Measurements from ENCODE around the gene FICD. TPM values are rescaled to one million over a fixed set of nuclear protein-coding genes. Genes with fewer than 3 reads are reported as not detected.

Gene FICD
- total RNA-seq, 1 donor from 2014 or later = 6.9 TPM

DNA sequence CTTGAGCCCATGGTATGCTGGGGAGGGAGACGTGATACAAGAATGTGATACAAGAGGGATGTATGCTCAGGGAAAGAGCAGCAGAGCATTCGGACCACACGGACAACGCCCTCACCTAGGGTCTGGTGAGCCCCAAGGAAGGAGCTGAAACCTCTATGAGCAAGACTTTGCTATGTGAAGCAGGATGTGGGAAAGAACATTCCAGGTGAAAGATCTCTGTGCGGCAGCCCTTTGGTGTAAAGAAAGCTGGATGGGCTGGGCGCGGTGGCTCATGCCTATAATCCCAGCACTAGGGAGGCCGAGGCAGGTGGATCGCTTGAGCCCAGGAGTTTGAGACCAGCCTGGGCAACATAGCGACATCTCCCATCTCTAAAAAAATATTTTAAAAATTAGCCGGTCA is 16.9 kb upstream of the FICD start:
- no peak overlapping the region for H3K4me3 ChIP-seq
- intact Hi-C loops (cut with DNase I) = no loop called here
- DNase-seq (ENCODE audit: extremely low spot score in 2 of 2) = no peak
- H3K4me1 ChIP-seq = no peaks in the 10 kb centered on the region
- TF ChIP-seq POLR2A (IDR thresholded peaks at IDR 0.05) (no peak), POLR2AphosphoS5 (IDR thresholded peaks at IDR 0.05; ENCODE audit: insufficient read depth in 1 of 2, low read depth in 1 of 2) (no peak), CTCF (IDR thresholded peaks at IDR 0.05) (no peak)
- no peaks in the 10 kb centered on the region for H3K27me3 ChIP-seq
- H3K9me3 ChIP-seq = no peaks in the 10 kb centered on the region
- H3K36me3 ChIP-seq = no peaks in the 10 kb centered on the region
- H3K27ac ChIP-seq = no peak overlapping the region

GRCh38 chr12:108502922-108503321 is 12.2 kb upstream of the FICD start:
- no peaks in the 10 kb centered on the region for H3K27me3 ChIP-seq
- no peak for DNase-seq (ENCODE audit: extremely low spot score in 2 of 2)

DNA sequence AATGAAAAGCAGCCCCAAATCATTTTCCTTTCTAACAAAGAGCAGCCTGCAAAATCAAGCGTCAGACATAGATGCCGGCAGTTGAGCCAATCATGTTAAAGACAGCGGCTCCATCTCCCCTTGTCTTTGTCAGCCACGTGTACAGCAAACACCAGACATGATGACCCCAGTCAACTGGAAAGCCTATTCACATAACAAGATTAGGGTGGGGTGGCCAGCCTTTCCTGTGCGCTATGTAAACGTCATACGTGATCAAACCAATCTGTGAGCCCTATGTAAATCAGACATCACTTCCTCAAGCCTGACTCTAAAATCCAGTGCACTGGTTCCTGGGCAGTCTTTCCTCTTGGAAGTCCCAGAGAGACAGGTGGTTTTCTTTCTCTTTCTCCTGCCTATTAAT is 9.9 kb upstream of the FICD start:
- intact Hi-C loops (cut with DNase I) = no loop called here
- Histone ChIP-seq H3K4me1 (no peaks in the 10 kb centered on the region), H3K4me3 (no peak overlapping the region), H3K36me3 (no peaks in the 10 kb centered on the region), H3K9me3 (no peaks in the 10 kb centered on the region), H3K27ac (no peak overlapping the region), H3K27me3 (no peaks in the 10 kb centered on the region)
- no peak for DNase-seq (ENCODE audit: extremely low spot score in 2 of 2)
- TF ChIP-seq POLR2AphosphoS5 (IDR thresholded peaks at IDR 0.05; ENCODE audit: insufficient read depth in 1 of 2, low read depth in 1 of 2) (no peak), POLR2A (IDR thresholded peaks at IDR 0.05) (no peak), CTCF (IDR thresholded peaks at IDR 0.05) (no peak)

More at GRCh38 chr12:108502922-108503321, 12.2 kb upstream of the FICD start:
- no peaks in the 10 kb centered on the region for H3K4me1 ChIP-seq
- H3K36me3 ChIP-seq = no peaks in the 10 kb centered on the region
- no peak overlapping the region for H3K27ac ChIP-seq
- no peak for TF ChIP-seq CTCF (IDR thresholded peaks at IDR 0.05)
- no peak for TF ChIP-seq POLR2AphosphoS5 (IDR thresholded peaks at IDR 0.05; ENCODE audit: insufficient read depth in 1 of 2, low read depth in 1 of 2)
- no peak for TF ChIP-seq POLR2A (IDR thresholded peaks at IDR 0.05)
- no peaks in the 10 kb centered on the region for H3K9me3 ChIP-seq
- intact Hi-C loops (cut with DNase I) = no loop called here
- no peak overlapping the region for H3K4me3 ChIP-seq

DNA sequence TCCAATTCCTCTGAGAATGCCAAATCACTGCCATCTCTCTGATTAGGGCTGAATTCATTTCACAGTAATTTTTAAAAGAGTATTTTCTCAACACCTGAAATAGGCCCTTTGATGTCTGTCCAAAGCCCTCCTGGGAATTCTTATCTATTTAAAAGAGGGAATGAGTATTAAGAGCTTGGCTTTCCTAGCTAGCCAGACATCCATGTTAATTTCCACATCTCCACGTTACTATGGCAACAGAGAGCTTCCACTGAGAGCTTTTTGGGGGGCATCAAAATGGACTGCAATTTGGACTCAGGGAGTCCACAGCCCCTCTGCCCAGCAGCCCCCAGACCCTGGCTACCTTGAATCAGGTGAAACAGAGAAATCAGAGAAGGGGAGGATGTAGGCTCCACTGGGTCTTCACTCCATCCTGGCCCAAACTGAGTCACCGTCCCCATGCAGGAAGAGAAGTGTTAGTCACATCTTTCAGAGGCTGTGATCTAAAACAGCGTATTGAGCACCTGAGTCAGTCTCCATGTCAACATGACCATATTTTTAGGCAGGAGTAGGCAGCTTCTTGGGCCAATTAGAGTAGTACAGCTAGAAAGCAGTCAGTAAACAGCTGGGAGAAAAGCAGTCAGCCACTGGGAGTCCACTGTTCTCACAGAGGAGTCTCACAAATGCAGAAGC is 7.0 kb upstream of the FICD start:
- no peak for TF ChIP-seq POLR2A (IDR thresholded peaks at IDR 0.05)
- no peak for TF ChIP-seq POLR2AphosphoS5 (IDR thresholded peaks at IDR 0.05; ENCODE audit: insufficient read depth in 1 of 2, low read depth in 1 of 2)
- no peak for TF ChIP-seq CTCF (IDR thresholded peaks at IDR 0.05)
- intact Hi-C loops (cut with DNase I) = no loop called here
- Histone ChIP-seq H3K27me3 (no peaks in the 10 kb centered on the region), H3K9me3 (no peaks in the 10 kb centered on the region), H3K27ac (no peak overlapping the region), H3K4me1 (no peaks in the 10 kb centered on the region), H3K4me3 (no peak overlapping the region), H3K36me3 (no peaks in the 10 kb centered on the region)
- no peak for DNase-seq (ENCODE audit: extremely low spot score in 2 of 2)

DNA sequence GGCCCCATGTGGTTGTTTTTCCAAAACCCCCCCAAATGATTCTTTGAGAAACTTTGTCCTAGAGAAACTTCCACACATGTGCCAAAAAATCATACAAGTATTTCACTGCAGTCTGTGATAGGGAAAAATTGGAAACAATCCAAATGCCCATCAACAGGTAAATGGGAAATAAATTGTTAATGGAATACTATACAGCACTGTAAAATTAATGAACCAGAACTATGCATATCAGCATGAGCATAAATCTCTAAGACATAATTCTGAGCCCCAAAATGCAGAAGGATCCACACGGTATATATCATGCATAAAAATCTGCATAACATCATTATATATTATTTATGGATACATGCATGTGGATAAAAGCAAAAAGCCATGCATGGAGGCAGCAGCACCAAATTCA is 5.3 kb upstream of the FICD start:
- Histone ChIP-seq H3K4me1 (peaks cover 5% of the 10 kb centered on the region), H3K27me3 (no peaks in the 10 kb centered on the region), H3K36me3 (no peaks in the 10 kb centered on the region), H3K9me3 (no peaks in the 10 kb centered on the region), H3K4me3 (no peak overlapping the region), H3K27ac (no peak overlapping the region)
- TF ChIP-seq POLR2AphosphoS5 (IDR thresholded peaks at IDR 0.05; ENCODE audit: insufficient read depth in 1 of 2, low read depth in 1 of 2) (no peak), POLR2A (IDR thresholded peaks at IDR 0.05) (no peak), CTCF (IDR thresholded peaks at IDR 0.05) (no peak)
- DNase-seq (ENCODE audit: extremely low spot score in 2 of 2) = no peak
- intact Hi-C loops (cut with DNase I) = no loop called here
